Ovary (tissue), 9 donors: ENCODE data around the gene DSEL. TPM values are rescaled to one million over a fixed set of nuclear protein-coding genes. Genes with fewer than 3 reads are reported as not detected.

ENCODE experiments used
- DNase-seq, 5 donors: peaks; one replicate each; pipeline ENCODE4 v3.0.0-alpha.2; 2019 to 2020
- H3K27ac ChIP-seq, 2 donors: fragments of 200-600 bp; one replicate each; pipeline versions ENCODE4 v1.5.1 to v1.8.0; 2019 to 2022
- H3K27me3 ChIP-seq: fragments of 200-600 bp; one replicate; pipeline ENCODE4 v1.8.0; 2022
- H3K36me3 ChIP-seq: fragments of 200-600 bp; sonication (generic); one replicate; pipeline ENCODE4 v1.5.1; 2019
- H3K4me1 ChIP-seq: one replicate; pipeline ENCODE4 v1.8.1; 2013; ENCODE audit warnings: mild to moderate bottlenecking, moderate library complexity; ENCODE audit not compliant: insufficient read depth
- H3K4me3 ChIP-seq: fragments of 200-600 bp; sonication (generic); one replicate; pipeline ENCODE4 v1.5.1; 2017
- H3K9me3 ChIP-seq, 2 donors: fragments of 200-600 bp in 1 of 2; sonication (generic) in 1 of 2; one replicate each; pipeline versions ENCODE4 v1.5.1 to v1.8.1; 2013 to 2019; ENCODE audit warnings: mild to moderate bottlenecking in 1 of 2, moderate library complexity in 1 of 2
- EP300 ChIP-seq: sonication (generic); formaldehyde crosslinking; IDR thresholded peaks from one replicate; pipeline ENCODE4 v1.6.1; 2017; ENCODE audit warnings: antibody characterized with exemption
- POLR2A ChIP-seq: fragments of 450-650 bp; IDR thresholded peaks from one replicate; pipeline ENCODE4 v1.6.1; 2017; ENCODE audit warnings: antibody characterized with exemption, mild to moderate bottlenecking, moderate library complexity
- whole genome bisulfite sequencing, 3 donors: extraction: QIAGEN DNeasy Blood & Tissue Kit in 1 of 3; methylation state at CpG; one replicate each; pipeline versions ENCODE4 v1.1.5 to v1.1.7; 2013 to 2017; 5-methylcytosine and 5-hydroxymethylcytosine counted together
- intact Hi-C, 4 donors: fragments of 100-400 bp; cut with DNase I; formaldehyde crosslinking; loops; one replicate each; pipeline versions ENCODE4 v1.11.0 to v1.15.1; 2022 to 2023
- polyA plus RNA-seq, 2 donors: library from polyadenylated mRNA; stranded (reverse); fragments of 200-250 nt in 1 of 2; fragments of 350-450 nt in 1 of 2; fragmentation: Illumina TruSeq in 1 of 2; extraction: RNeasy Lipid Tissue Mini Kit (QIAGEN cat#74804) in 1 of 2; gene quantifications; one replicate each; pipeline ENCODE4 v1.2.3, GENCODE V29; 2013 to 2014
- total RNA-seq, 7 donors: library from RNA; depleted of rRNA in 2 of 7; stranded (reverse); fragments of >200 nt in 2 of 7; fragmentation: NEBNext Ultra II Directional in 3 of 7; extraction: Animal tissue kit (Norgen Biotek cat#: 25700) in 3 of 7; gene quantifications; one replicate each; pipeline versions ENCODE4 v1.1.0 to v1.2.4, GENCODE V29; 2016 to 2023
- TF ChIP-seq, protein P1 (sequence below), 3 donors: fragments of 450-650 bp in 2 of 3; fragments of 200-600 bp in 1 of 3; IDR thresholded peaks; one replicate each; pipeline versions ENCODE4 v1.5.1 to v1.8.0; 2016 to 2022; ENCODE audit warnings: antibody characterized with exemption in 3 of 3, mild to moderate bottlenecking in 1 of 3
- donor health status: DM: no; HTN: no; CAD: no; lungs with moderate emphysema.
- donor health status: DM: no; HTN: no; CAD: no.
- donor health status: Bipolar disorder and iron deficiency.
- donor health status: DM: yes; HTN: yes; CAD: no.
- donor health status: DM: no; HTN: no; CAD: no.
- donor health status: DM: yes; HTN: yes; CAD: no.

The DSEL gene
- total and polyA plus RNA-seq, 9 donors = 3.1 to 11.0 (median 7.6) TPM

DNA sequence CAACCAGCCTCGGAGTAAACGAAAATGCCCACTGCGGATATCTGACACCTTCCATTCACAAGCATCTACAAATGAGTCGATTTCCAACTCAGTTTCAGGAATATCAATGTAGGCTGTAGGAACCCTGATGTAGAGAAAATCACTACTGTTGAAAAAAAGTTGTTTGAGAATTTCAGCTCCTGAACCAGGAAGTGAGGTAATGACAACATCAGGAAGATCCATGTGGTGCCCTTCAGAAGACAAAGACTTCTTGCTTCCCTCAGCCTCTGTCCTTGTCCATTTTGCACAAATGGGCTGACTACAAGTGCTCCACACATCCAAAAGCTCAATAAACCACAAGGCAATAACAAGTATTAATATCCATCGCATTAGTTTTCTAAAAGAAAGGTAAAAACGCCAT, 4.7 kb downstream of the DSEL start:
- no peak for DNase-seq
- intact Hi-C loops = no loop called here
- WGBS, 3 donors = 95 to 97% (median 95%) methylated on average over 6 of the region's 6 CpGs
- Histone ChIP-seq H3K4me3 (no peak overlapping the region), H3K27ac (no peak overlapping the region), H3K36me3 (no peaks in the 10 kb centered on the region), H3K27me3 (no peaks in the 10 kb centered on the region), H3K9me3 (no peaks in the 10 kb centered on the region), H3K4me1 (no peaks in the 10 kb centered on the region)
- TF ChIP-seq POLR2A (no peak), EP300 (no peak)
- TF ChIP-seq, protein P1, sequence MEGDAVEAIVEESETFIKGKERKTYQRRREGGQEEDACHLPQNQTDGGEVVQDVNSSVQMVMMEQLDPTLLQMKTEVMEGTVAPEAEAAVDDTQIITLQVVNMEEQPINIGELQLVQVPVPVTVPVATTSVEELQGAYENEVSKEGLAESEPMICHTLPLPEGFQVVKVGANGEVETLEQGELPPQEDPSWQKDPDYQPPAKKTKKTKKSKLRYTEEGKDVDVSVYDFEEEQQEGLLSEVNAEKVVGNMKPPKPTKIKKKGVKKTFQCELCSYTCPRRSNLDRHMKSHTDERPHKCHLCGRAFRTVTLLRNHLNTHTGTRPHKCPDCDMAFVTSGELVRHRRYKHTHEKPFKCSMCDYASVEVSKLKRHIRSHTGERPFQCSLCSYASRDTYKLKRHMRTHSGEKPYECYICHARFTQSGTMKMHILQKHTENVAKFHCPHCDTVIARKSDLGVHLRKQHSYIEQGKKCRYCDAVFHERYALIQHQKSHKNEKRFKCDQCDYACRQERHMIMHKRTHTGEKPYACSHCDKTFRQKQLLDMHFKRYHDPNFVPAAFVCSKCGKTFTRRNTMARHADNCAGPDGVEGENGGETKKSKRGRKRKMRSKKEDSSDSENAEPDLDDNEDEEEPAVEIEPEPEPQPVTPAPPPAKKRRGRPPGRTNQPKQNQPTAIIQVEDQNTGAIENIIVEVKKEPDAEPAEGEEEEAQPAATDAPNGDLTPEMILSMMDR (IDR thresholded peaks at IDR 0.05) = no peak

DNA sequence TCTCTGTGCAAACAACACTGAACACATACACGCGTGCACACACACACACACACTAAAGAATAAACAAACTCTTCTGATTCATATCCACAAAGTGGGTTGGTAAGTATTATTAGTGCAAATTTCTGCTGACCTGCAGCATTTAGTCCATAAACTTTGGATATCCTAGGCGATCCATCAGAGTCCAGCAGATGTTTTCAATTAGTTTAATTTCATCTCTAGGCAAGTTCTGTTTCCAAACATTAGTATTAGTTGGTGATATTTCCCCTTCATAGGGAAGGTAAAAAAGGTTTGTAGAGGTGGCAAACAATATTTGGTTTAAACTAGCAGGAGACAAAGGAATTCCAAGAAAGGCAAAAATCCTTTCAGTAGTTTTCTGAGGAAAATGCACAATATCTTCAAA, 5.7 kb downstream of the DSEL start:
- 82 to 88% (median 83%) methylated on average over 3 of the region's 3 CpGs for WGBS, 3 donors
- intact Hi-C loops = no loop called here
- Histone ChIP-seq H3K4me1 (no peaks in the 10 kb centered on the region), H3K27me3 (no peaks in the 10 kb centered on the region), H3K4me3 (no peak overlapping the region), H3K36me3 (no peaks in the 10 kb centered on the region), H3K9me3 (no peaks in the 10 kb centered on the region), H3K27ac (no peak overlapping the region)
- DNase-seq = no peak
- TF ChIP-seq POLR2A (no peak), EP300 (no peak)
- TF ChIP-seq, protein P1 (IDR thresholded peaks at IDR 0.05) = no peak

DNA sequence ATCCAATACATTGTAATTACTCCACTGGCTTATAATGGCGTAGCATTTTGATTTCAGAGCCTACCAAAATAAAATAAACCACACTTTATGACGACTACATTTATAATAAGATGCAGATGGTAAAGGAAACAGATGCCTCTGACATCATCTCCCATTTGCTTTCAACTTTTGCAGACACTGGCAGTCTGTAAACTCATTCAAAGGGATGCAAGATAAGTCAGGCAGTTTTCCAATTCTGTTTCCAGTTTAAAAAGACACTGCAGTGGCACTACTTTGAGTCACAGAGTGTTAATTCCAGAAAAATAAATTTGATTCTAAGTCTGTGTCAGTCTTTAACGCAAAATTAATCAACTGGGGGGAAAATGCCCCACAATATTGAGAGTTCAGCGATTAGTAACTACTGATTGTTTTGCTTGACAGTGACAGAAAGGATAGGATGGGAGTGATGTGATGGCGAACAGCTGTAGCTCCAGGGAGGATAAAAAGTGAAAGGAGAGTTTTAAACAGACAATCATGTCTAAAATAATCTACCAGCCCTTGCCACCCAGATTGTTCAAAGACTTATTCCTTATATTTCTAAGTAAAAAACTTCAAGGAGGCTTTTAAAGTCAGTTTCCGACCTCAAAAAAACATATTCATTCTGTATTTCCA, 6.7 kb downstream of the DSEL start:
- no peaks in the 10 kb centered on the region for H3K9me3 ChIP-seq
- no peaks in the 10 kb centered on the region for H3K36me3 ChIP-seq
- no peak overlapping the region for H3K27ac ChIP-seq
- 64 to 73% (median 73%) methylated on average over 6 of the region's 6 CpGs for WGBS, 3 donors
- no peak for DNase-seq
- intact Hi-C loops = no loop called here
- TF ChIP-seq EP300 (no peak), POLR2A (no peak)
- TF ChIP-seq, protein P1 (IDR thresholded peaks at IDR 0.05) = no peak
- H3K4me3 ChIP-seq = no peak overlapping the region
- H3K4me1 ChIP-seq = no peaks in the 10 kb centered on the region
- H3K27me3 ChIP-seq = no peaks in the 10 kb centered on the region

DNA sequence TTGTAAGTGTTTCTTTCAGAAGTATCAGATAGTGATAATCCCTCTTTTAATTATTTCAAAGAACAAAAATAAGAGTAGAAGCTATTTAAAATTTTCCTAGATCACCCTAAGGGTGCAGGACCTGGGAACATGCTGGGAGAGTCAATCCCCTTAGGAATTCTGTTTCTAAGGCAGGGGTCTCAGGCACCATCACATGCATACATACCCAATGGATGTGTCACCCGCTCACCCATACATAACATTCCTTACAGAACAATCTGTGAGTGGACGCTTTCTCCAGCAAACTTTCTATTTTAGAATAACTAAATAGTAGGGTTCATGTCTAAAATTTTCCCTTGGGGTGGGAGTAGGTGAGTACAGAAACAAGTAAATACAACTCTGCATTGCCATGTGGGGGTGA, 8.4 kb downstream of the DSEL start:
- no peak overlapping the region for H3K27ac ChIP-seq
- H3K27me3 ChIP-seq = no peaks in the 10 kb centered on the region
- intact Hi-C loops = no loop called here
- no peaks in the 10 kb centered on the region for H3K9me3 ChIP-seq
- no peak overlapping the region for H3K4me3 ChIP-seq
- DNase-seq = no peak
- no peaks in the 10 kb centered on the region for H3K36me3 ChIP-seq
- no peaks in the 10 kb centered on the region for H3K4me1 ChIP-seq
- TF ChIP-seq POLR2A (no peak), EP300 (no peak)
- TF ChIP-seq, protein P1 (IDR thresholded peaks at IDR 0.05) = no peak
- WGBS, 3 donors = 92 to 97% (median 93%) methylated on average over 2 of the region's 2 CpGs
